Transverse colon (tissue), 4 donors: ENCODE data around the gene ISX. TPM values are rescaled to one million over a fixed set of nuclear protein-coding genes. Genes with fewer than 3 reads are reported as not detected.

Source experiments
- DNase-seq: peaks from one replicate; pipeline ENCODE4 v3.0.0-alpha.2; 2019
- H3K27ac ChIP-seq, 4 donors: fragments of 200-600 bp; sonication (generic); 2 replicates each; pipeline ENCODE4 v1.5.1; 2016 to 2018; ENCODE audit warnings: inconsistent platforms in 4 of 4
- H3K27me3 ChIP-seq: fragments of 200-600 bp; sonication (generic); 2 replicates; pipeline ENCODE4 v1.5.1; 2017; ENCODE audit warnings: inconsistent platforms
- H3K36me3 ChIP-seq, 4 donors: fragments of 200-600 bp; sonication (generic); 2 replicates each; pipeline ENCODE4 v1.5.1; 2017 to 2019; ENCODE audit warnings: inconsistent platforms in 4 of 4
- H3K4me1 ChIP-seq, 4 donors: fragments of 200-600 bp; sonication (generic); 2 replicates each; pipeline ENCODE4 v1.5.1; 2017 to 2020; ENCODE audit warnings: inconsistent platforms in 4 of 4
- H3K4me3 ChIP-seq, 4 donors: fragments of 200-600 bp; sonication (generic); 1 replicate in 1 of 4; 2 replicates in 3 of 4; pipeline versions ENCODE4 v1.5.1 to v1.6.1; 2017 to 2019; ENCODE audit warnings: inconsistent platforms in 4 of 4
- H3K9me3 ChIP-seq, 2 donors: fragments of 200-600 bp; sonication (generic); 2 replicates each; pipeline ENCODE4 v1.5.1; 2017 to 2019; ENCODE audit warnings: inconsistent platforms in 2 of 2
- CTCF ChIP-seq, 5 experiments: fragments of 200-600 bp in 3 of 5; fragments of 450-650 bp in 2 of 5; sonication (generic) in 3 of 5; IDR thresholded peaks; 1 replicate in 2 of 5; 2 replicates in 3 of 5; pipeline ENCODE4 v1.5.1; 2016 to 2017; ENCODE audit warnings: antibody characterized with exemption in 5 of 5, inconsistent platforms in 3 of 5, mild to moderate bottlenecking in 2 of 5, moderate library complexity in 1 of 5
- EP300 ChIP-seq: sonication (generic); formaldehyde crosslinking; IDR thresholded peaks from one replicate; pipeline ENCODE4 v1.6.1; 2017; ENCODE audit warnings: antibody characterized with exemption, low read depth
- POLR2A ChIP-seq: fragments of 450-650 bp; IDR thresholded peaks from one replicate; pipeline ENCODE4 v1.6.1; 2016; ENCODE audit warnings: antibody characterized with exemption, mild to moderate bottlenecking, moderate library complexity
- POLR2AphosphoS5 ChIP-seq, 3 donors: sonication (generic); formaldehyde crosslinking; IDR thresholded peaks; one replicate each; pipeline ENCODE4 v1.6.1; 2016; ENCODE audit warnings: antibody characterized with exemption in 3 of 3
- WGBS, 2 donors: methylation state at CpG; one replicate each; pipeline ENCODE4 v1.1.5; 2018; ENCODE audit warnings: low coverage in 1 of 2; 5-methylcytosine and 5-hydroxymethylcytosine counted together
- in situ Hi-C, 4 donors: fragments of 200-750 bp; cut with MboI; loops; one replicate each; pipeline versions ENCODE4 v1.15.0 to v1.15.1; 2017; ENCODE audit warnings: low sequenced_read_pairs in 3 of 4, low pct_ligation_motif_present in 1 of 4, low pct_unique_long_range_greater_than_20kb in 1 of 4
- intact Hi-C: fragments of 100-400 bp; cut with DNase I; formaldehyde crosslinking; loops from one replicate; pipeline ENCODE4 v1.15.1; 2023; ENCODE audit warnings: low total_unique reads
- total RNA-seq, 4 donors: library from RNA; depleted of rRNA; stranded (reverse); fragments of >200 nt; gene quantifications; one replicate each; pipeline ENCODE4 v1.1.0, GENCODE V29; 2016

Gene ISX
- total RNA-seq, 4 donors from 2014 or later: 32.6 to 159 (median 84.4) TPM

DNA sequence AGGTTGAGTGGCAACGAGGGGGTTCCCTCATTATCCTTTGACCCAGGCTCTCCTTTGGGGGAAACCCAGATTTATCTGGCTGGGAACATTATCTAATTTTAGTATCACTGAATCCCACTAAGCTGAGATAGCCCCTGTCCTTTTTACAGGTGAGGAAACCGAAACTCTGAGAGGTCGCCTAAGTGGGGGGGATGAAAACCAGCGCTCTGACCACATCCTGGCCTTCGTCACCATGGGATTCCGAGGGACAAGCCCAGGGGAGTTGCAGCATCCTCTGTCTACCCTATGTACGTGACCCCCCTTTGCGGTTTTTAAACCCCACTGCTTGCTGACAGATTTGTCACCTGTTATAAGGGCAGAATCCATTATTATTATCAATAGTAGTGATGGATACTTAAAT is 61.0 kb downstream of the ISX start:
- no peaks in the 10 kb centered on the region for H3K9me3 ChIP-seq
- in situ Hi-C loops: no loop called here
- no peak for TF ChIP-seq POLR2A
- no peak for TF ChIP-seq POLR2AphosphoS5 (IDR thresholded peaks at IDR 0.05)
- TF ChIP-seq CTCF (IDR thresholded peaks at IDR 0.05): no peak
- TF ChIP-seq EP300: no peak
- H3K27me3 ChIP-seq: no peaks in the 10 kb centered on the region
- H3K4me3 ChIP-seq: no peak overlapping the region
- 71 to 76% methylated on average over 5 to 8 of the region's 8 CpGs for WGBS, 2 donors
- H3K36me3 ChIP-seq: no peaks in the 10 kb centered on the region
- H3K27ac ChIP-seq: no peak overlapping the region
- no peak for DNase-seq
- peaks cover 0 to 6% (median 2%) of the 10 kb centered on the region in 4 donors for H3K4me1 ChIP-seq
- intact Hi-C loops: no loop called here

DNA sequence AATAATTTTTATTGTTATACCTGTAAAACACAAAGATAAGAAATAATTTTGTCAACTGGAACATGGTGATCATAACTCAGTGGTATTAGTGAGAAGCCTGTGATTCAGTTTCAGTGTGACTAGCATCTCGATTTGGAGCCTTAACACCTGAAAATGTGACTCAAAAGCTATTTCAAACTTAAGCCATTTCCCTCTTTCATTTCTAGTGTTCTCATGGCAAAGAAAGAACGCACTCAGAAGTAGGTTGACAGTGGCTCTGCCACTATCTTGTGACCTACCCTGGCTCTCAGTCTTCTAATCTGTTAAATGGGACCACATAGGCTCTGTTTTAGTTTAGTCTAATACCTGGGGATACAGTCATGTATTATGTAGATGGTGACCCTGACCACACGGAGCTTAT is 62.7 kb downstream of the ISX start:
- no peak for DNase-seq
- H3K27me3 ChIP-seq: no peaks in the 10 kb centered on the region
- no peak overlapping the region for H3K4me3 ChIP-seq
- intact Hi-C loops (no loop called here), in situ Hi-C loops (no loop called here)
- H3K4me1 ChIP-seq: peaks cover 0 to 15% (median 4%) of the 10 kb centered on the region in 4 donors
- no peaks in the 10 kb centered on the region for H3K9me3 ChIP-seq
- no peak overlapping the region for H3K27ac ChIP-seq
- no peak for TF ChIP-seq CTCF (IDR thresholded peaks at IDR 0.05)
- no peak for TF ChIP-seq POLR2AphosphoS5 (IDR thresholded peaks at IDR 0.05)
- no peak for TF ChIP-seq POLR2A
- no peak for TF ChIP-seq EP300
- 81 to 83% methylated on average over 3 of the region's 3 CpGs for WGBS, 2 donors
- no peaks in the 10 kb centered on the region for H3K36me3 ChIP-seq

DNA sequence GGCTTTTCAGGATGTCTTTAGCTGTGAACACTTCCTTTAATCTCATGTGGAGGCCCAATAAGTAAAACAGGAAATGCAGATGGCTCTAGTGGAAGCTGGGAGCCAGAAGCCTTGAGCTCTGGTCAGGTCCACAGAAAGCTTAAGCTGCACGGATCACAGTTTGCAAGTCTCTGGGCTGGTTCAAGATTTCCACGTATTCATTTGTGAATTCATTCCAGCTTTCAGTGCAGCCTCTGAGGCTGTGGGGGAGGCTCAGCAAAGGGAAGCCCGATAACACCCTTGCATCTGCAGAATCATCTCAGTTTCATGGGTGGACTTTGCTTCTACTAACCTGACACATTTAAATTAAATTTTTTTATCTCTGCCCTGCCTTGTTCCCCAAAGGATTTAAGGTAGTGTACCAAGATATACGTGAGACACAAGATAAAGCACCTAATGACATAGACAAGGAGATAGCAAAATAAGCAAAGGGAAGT is 65.6 kb downstream of the ISX start:
- H3K36me3 ChIP-seq: no peaks in the 10 kb centered on the region
- DNase-seq: no peak
- whole genome bisulfite sequencing, 2 donors: 22 to 32% methylated on average over 3 to 4 of the region's 4 CpGs
- TF ChIP-seq EP300: no peak
- TF ChIP-seq POLR2A: no peak
- no peak for TF ChIP-seq POLR2AphosphoS5 (IDR thresholded peaks at IDR 0.05)
- TF ChIP-seq CTCF (IDR thresholded peaks at IDR 0.05): no peak
- H3K27me3 ChIP-seq: no peaks in the 10 kb centered on the region
- H3K4me3 ChIP-seq: no peak overlapping the region
- H3K4me1 ChIP-seq: peaks cover 7 to 32% (median 15%) of the 10 kb centered on the region in 4 donors
- no peak overlapping the region for H3K27ac ChIP-seq
- in situ Hi-C loops: no loop called here
- no peaks in the 10 kb centered on the region for H3K9me3 ChIP-seq
- intact Hi-C loops: no loop called here

DNA sequence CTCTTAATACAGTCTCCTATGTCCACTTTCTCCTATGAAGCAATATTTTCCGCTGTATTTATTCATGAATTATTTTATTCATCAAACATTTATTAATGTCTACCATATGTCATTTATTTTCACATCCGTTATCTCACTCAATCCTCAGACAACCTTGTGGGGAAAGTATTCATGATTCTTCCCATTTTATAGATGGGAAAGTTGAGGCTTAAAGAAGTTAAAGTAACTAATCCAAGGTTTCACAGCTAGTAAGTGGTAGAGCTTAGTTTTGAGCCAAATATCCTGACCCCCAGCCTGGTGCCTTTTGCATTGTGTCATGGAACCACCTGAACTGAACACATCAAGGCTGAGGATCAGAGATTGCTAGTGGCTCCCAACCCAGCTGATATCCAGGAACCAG is 66.6 kb downstream of the ISX start:
- no peak for DNase-seq
- intact Hi-C loops: no loop called here
- WGBS, 2 donors: 65 to 89% methylated on average over 2 of the region's 2 CpGs
- no peaks in the 10 kb centered on the region for H3K9me3 ChIP-seq
- no peak overlapping the region for H3K4me3 ChIP-seq
- peaks cover 7 to 32% (median 15%) of the 10 kb centered on the region in 4 donors for H3K4me1 ChIP-seq
- H3K27me3 ChIP-seq: no peaks in the 10 kb centered on the region
- H3K27ac ChIP-seq: no peak overlapping the region
- in situ Hi-C loops: no loop called here
- no peaks in the 10 kb centered on the region for H3K36me3 ChIP-seq
- TF ChIP-seq EP300 (no peak), POLR2A (no peak), CTCF (IDR thresholded peaks at IDR 0.05) (no peak), POLR2AphosphoS5 (IDR thresholded peaks at IDR 0.05) (no peak)
